Panc1 (cell line): ENCODE data around the gene NEIL3. TPM values are rescaled to one million over a fixed set of nuclear protein-coding genes. Genes with fewer than 3 reads are reported as not detected.

Experiments used
- ATAC-seq: fragments of 200-7000 bp; cut with Tn5 transposase; 2 replicates; pipeline ENCODE4 v1.9.1; 2020; ENCODE audit warnings: mild to moderate bottlenecking, moderate library complexity
- BruUV-seq: library from RNA; stranded (reverse); fragments of 400-500 nt; replicated peaks from 2 replicates; lab custom pipeline; 2021; lab: Mats Ljungman, UMichigan
- CTCF ChIA-PET: fragments of 300-600 bp; sonication (Branson Sonifier 250); formaldehyde crosslinking; loops from one replicate; lab custom pipeline; 2022; ENCODE audit warnings: antibody characterized with exemption; lab: Charles Lee
- POLR2A ChIA-PET: fragments of 300-600 bp; sonication (Branson Sonifier 250); formaldehyde crosslinking; loops from one replicate; lab custom pipeline; 2022; ENCODE audit warnings: antibody characterized with exemption; lab: Charles Lee
- DNase-seq: peaks from one replicate; pipeline ENCODE4 v3.0.0-alpha.2; 2010; ENCODE audit warnings: low read depth, low spot score
- H3K27ac ChIP-seq: 2 replicates; pipeline ENCODE4 v1.5.1; 2011; ENCODE audit warnings: mild to moderate bottlenecking, low read length, inconsistent platforms
- H3K27me3 ChIP-seq: fragments of 200-500 bp; sonication (Bioruptor generic); 2 replicates; pipeline ENCODE4 v1.6.0; 2014; ENCODE audit warnings: low read length, inconsistent platforms; ENCODE audit not compliant: control insufficient read depth, insufficient read depth
- H3K36me3 ChIP-seq: fragments of 200-500 bp; sonication (Bioruptor generic); 2 replicates; pipeline ENCODE4 v1.5.1; 2014; ENCODE audit warnings: inconsistent platforms, mild to moderate bottlenecking, low read length, moderate library complexity; ENCODE audit not compliant: control insufficient read depth, insufficient read depth
- H3K4me1 ChIP-seq: 2 replicates; pipeline ENCODE4 v1.5.1; 2011; ENCODE audit warnings: inconsistent platforms, mild to moderate bottlenecking, low read length, moderate library complexity; ENCODE audit not compliant: control insufficient read depth, insufficient read depth
- H3K4me3 ChIP-seq, 2 experiments: 2 replicates each; pipeline ENCODE4 v1.5.1; 2011 to 2012; ENCODE audit warnings: low read depth in 2 of 2, low read length in 2 of 2, mild to moderate bottlenecking in 2 of 2, inconsistent platforms in 1 of 2, moderate library complexity in 1 of 2
- H3K9me3 ChIP-seq: fragments of 200-500 bp; sonication (Bioruptor generic); 2 replicates; pipeline ENCODE4 v1.5.1; 2014; ENCODE audit warnings: low read depth, mild to moderate bottlenecking, inconsistent platforms, low read length, moderate library complexity; ENCODE audit not compliant: control insufficient read depth, insufficient read depth
- POLR2AphosphoS5 ChIP-seq: IDR thresholded peaks from 2 replicates; pipeline ENCODE4 v1.6.1; 2012; ENCODE audit warnings: mild to moderate bottlenecking, low read depth, low read length, moderate library complexity
- SIN3A ChIP-seq: IDR thresholded peaks from 2 replicates; pipeline ENCODE4 v1.6.1; 2012; ENCODE audit warnings: low read depth, mild to moderate bottlenecking, low read length, moderate library complexity, borderline replicate concordance; ENCODE audit not compliant: insufficient read depth
- TCF7L2 ChIP-seq: IDR thresholded peaks from 2 replicates; pipeline ENCODE4 v1.6.1; 2011; ENCODE audit warnings: mild to moderate bottlenecking, low read depth, low read length, inconsistent platforms
- in situ Hi-C: cut with HindIII; loops from 2 replicates; pipeline ENCODE4 v1.10.0; 2016; ENCODE audit warnings: low sequenced_read_pairs, low pct_unique_long_range_greater_than_20kb
- intact Hi-C: fragments of 100-400 bp; cut with micrococcal nuclease; formaldehyde crosslinking; loops from one replicate; pipeline ENCODE4 v1.10.0; 2022; ENCODE audit not compliant: unreplicated experiment
- total RNA-seq: library from RNA; stranded (reverse); gene quantifications from one replicate; pipeline ENCODE4 v1.2.1, GENCODE V29; 2021; ENCODE audit not compliant: unreplicated experiment
- TF ChIP-seq, protein P1 (sequence below): fragments of 450-650 bp; IDR thresholded peaks from 2 replicates; pipeline ENCODE4 v1.5.1; 2017; ENCODE audit warnings: mild to moderate bottlenecking
- TF ChIP-seq, protein P2 (sequence below), 2 experiments: IDR thresholded peaks; 2 replicates each; pipeline ENCODE4 v1.6.1; 2011 to 2012; ENCODE audit warnings: low read depth in 2 of 2, control low read depth in 1 of 2, low read length in 1 of 2, mild to moderate bottlenecking in 1 of 2, moderate library complexity in 1 of 2; ENCODE audit not compliant: insufficient read depth in 1 of 2

Gene NEIL3
- total RNA-seq, 1 experiment from 2014 or later = 8.9 TPM

DNA sequence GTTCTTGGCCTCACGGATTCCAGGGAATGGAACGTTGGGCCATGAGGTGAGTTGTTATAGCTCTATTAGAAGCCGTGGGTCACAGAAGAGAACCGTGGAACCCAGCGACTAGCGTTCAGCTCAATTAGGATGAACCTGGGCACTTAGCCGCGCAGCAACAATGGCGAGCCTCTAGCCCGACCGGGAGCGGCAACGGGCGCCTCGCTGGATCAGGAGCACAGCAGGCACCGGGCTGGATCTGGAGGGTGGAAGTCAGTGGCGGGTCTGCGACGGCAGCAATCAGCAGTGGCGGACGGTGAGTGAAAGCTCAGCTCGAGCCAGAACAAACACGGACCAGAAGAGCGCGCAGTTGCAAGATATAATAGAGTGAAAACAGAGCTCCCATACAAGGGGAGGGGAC is 98.3 kb downstream of the NEIL3 start:
- no peaks in the 10 kb centered on the region for H3K27me3 ChIP-seq
- TF ChIP-seq POLR2AphosphoS5 (no peak), SIN3A (no peak), TCF7L2 (no peak)
- TF ChIP-seq, protein P1, sequence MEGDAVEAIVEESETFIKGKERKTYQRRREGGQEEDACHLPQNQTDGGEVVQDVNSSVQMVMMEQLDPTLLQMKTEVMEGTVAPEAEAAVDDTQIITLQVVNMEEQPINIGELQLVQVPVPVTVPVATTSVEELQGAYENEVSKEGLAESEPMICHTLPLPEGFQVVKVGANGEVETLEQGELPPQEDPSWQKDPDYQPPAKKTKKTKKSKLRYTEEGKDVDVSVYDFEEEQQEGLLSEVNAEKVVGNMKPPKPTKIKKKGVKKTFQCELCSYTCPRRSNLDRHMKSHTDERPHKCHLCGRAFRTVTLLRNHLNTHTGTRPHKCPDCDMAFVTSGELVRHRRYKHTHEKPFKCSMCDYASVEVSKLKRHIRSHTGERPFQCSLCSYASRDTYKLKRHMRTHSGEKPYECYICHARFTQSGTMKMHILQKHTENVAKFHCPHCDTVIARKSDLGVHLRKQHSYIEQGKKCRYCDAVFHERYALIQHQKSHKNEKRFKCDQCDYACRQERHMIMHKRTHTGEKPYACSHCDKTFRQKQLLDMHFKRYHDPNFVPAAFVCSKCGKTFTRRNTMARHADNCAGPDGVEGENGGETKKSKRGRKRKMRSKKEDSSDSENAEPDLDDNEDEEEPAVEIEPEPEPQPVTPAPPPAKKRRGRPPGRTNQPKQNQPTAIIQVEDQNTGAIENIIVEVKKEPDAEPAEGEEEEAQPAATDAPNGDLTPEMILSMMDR = no peak
- TF ChIP-seq, protein P2, sequence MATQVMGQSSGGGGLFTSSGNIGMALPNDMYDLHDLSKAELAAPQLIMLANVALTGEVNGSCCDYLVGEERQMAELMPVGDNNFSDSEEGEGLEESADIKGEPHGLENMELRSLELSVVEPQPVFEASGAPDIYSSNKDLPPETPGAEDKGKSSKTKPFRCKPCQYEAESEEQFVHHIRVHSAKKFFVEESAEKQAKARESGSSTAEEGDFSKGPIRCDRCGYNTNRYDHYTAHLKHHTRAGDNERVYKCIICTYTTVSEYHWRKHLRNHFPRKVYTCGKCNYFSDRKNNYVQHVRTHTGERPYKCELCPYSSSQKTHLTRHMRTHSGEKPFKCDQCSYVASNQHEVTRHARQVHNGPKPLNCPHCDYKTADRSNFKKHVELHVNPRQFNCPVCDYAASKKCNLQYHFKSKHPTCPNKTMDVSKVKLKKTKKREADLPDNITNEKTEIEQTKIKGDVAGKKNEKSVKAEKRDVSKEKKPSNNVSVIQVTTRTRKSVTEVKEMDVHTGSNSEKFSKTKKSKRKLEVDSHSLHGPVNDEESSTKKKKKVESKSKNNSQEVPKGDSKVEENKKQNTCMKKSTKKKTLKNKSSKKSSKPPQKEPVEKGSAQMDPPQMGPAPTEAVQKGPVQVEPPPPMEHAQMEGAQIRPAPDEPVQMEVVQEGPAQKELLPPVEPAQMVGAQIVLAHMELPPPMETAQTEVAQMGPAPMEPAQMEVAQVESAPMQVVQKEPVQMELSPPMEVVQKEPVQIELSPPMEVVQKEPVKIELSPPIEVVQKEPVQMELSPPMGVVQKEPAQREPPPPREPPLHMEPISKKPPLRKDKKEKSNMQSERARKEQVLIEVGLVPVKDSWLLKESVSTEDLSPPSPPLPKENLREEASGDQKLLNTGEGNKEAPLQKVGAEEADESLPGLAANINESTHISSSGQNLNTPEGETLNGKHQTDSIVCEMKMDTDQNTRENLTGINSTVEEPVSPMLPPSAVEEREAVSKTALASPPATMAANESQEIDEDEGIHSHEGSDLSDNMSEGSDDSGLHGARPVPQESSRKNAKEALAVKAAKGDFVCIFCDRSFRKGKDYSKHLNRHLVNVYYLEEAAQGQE (IDR thresholded peaks at IDR 0.05; ENCODE audit: insufficient read depth in 1 of 2, low read depth in 2 of 2, low read length in 1 of 2) = no peak
- H3K36me3 ChIP-seq = no peaks in the 10 kb centered on the region
- no peak overlapping the region for H3K4me3 ChIP-seq
- no peak for ATAC-seq
- no peaks in the 10 kb centered on the region for H3K9me3 ChIP-seq
- H3K4me1 ChIP-seq = no peaks in the 10 kb centered on the region
- DNase-seq = no peak
- CTCF ChIA-PET = no interaction called here
- no TSS peak for BruUV-seq
- POLR2A ChIA-PET = no interaction called here
- no peak overlapping the region for H3K27ac ChIP-seq
- in situ Hi-C loops = no loop called here
- intact Hi-C loops = no loop called here

DNA sequence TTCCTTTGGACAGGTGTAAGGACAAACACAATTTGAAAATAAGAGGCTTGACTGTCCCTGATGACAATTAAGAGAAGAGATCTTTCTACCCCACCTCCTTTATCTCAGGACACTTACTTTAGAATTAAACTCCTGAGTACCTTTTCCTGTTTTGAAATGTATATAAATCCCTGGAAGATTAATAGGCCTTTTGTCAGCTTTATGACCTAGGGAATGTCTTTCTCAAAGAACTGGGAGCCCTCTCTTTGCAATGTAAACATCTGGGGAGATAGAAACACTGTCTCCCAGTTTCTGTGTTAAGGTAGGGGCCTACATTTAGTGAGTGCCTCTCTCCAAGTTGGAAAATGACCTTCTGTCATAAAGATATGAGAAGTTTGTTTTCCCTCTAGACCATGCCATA is 100.9 kb downstream of the NEIL3 start:
- no peaks in the 10 kb centered on the region for H3K4me1 ChIP-seq
- no peak overlapping the region for H3K4me3 ChIP-seq
- ATAC-seq = no peak
- ChIA-PET POLR2A (no interaction called here), CTCF (no interaction called here)
- H3K36me3 ChIP-seq = no peaks in the 10 kb centered on the region
- in situ Hi-C loops = no loop called here
- no peaks in the 10 kb centered on the region for H3K9me3 ChIP-seq
- H3K27ac ChIP-seq = no peak overlapping the region
- intact Hi-C loops = no loop called here
- H3K27me3 ChIP-seq = no peaks in the 10 kb centered on the region
- no peak for DNase-seq
- no TSS peak for BruUV-seq
- TF ChIP-seq SIN3A (no peak), TCF7L2 (no peak), POLR2AphosphoS5 (no peak)
- TF ChIP-seq, protein P1 = no peak
- TF ChIP-seq, protein P2 (IDR thresholded peaks at IDR 0.05; ENCODE audit: insufficient read depth in 1 of 2, low read depth in 2 of 2, low read length in 1 of 2) = no peak
